Vagina (tissue), 2 donors: ENCODE measurements around the gene EDC3.

ENCODE experiments used
- CTCF ChIP-seq, 3 experiments: fragments of 450-650 bp in 2 of 3; fragments of 200-600 bp in 1 of 3; sonication (generic) in 1 of 3; IDR thresholded peaks; one replicate each; pipeline ENCODE4 v1.5.1; 2017 to 2019; ENCODE audit warnings: antibody characterized with exemption in 3 of 3, mild to moderate bottlenecking in 2 of 3, moderate library complexity in 2 of 3
- POLR2AphosphoS5 ChIP-seq, 2 donors: sonication (generic); formaldehyde crosslinking; IDR thresholded peaks; one replicate each; pipeline ENCODE4 v1.9.0; 2017; ENCODE audit warnings: antibody characterized with exemption in 2 of 2, mild to moderate bottlenecking in 2 of 2, low read depth in 1 of 2; ENCODE audit not compliant: insufficient read depth in 1 of 2

DNA sequence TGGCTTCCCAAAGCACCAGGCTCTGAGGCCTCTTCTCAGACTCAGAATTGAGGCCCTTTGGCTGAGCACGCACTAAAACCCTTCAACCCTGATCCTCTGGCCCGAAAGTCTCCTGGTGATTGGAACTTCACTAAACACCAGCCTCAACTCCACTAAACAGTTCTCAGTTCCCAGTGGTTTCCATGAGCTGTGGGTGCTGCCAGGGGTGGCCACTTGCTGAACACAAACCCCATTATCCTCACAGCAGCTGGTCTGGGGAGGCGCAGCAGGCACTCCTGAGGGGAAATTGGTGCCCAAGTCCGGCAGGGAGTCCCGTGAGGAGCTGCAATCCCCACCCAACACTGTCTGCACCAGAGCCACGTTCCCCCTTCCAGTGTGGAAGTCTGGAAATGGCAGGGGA is 84.0 kb downstream of the EDC3 start:
- no peak for TF ChIP-seq CTCF (IDR thresholded peaks at IDR 0.05)
- TF ChIP-seq POLR2AphosphoS5 (IDR thresholded peaks at IDR 0.05; ENCODE audit: insufficient read depth in 1 of 2, low read depth in 1 of 2): no peak
